H1 (cell line): ENCODE results near the gene ACTL10. TPM values are rescaled to one million over a fixed set of nuclear protein-coding genes. Genes with fewer than 3 reads are reported as not detected.

Experiments used
- CTCF ChIA-PET: fragments of 300-600 bp; sonication (Branson Sonifier 250); formaldehyde crosslinking; loops from one replicate; lab custom pipeline; 2021; ENCODE audit not compliant: partially characterized antibody; lab: Charles Lee
- POLR2A ChIA-PET: fragments of 300-600 bp; sonication (Branson Sonifier 250); formaldehyde crosslinking; loops from one replicate; lab custom pipeline; 2021; ENCODE audit warnings: inconsistent platforms; ENCODE audit not compliant: partially characterized antibody; lab: Charles Lee
- DNase-seq, 2 experiments: peaks; one replicate each; pipeline versions ENCODE4 v3.0.0 to v3.0.0-alpha.2; 2010 to 2022; ENCODE audit warnings: low spot score in 2 of 2, low read depth in 1 of 2, mixed read lengths in 1 of 2
- FAIRE-seq: peaks from 2 replicates; lab custom pipeline; 2011; peaks lifted over from hg19 to GRCh38; lab: Jason Lieb, UNC
- H2AFZ ChIP-seq: 2 replicates; pipeline ENCODE4 v1.8.1; 2012; ENCODE audit warnings: low read length, inconsistent platforms
- H2AK5ac ChIP-seq: 2 replicates; pipeline ENCODE4 v1.6.1; 2013; ENCODE audit warnings: low read depth, low read length
- H2BK120ac ChIP-seq: replicated peaks from 2 replicates; pipeline ENCODE3; 2013; ENCODE audit warnings: low read depth, low read length, inconsistent platforms
- H2BK12ac ChIP-seq: 2 replicates; pipeline ENCODE4 v1.6.1; 2013; ENCODE audit warnings: low read depth, low read length
- H2BK15ac ChIP-seq: 2 replicates; pipeline ENCODE4 v1.6.1; 2013; ENCODE audit warnings: low read length
- H2BK20ac ChIP-seq: 2 replicates; pipeline ENCODE4 v1.6.1; 2013; ENCODE audit warnings: low read length
- H2BK5ac ChIP-seq: 2 replicates; pipeline ENCODE4 v1.6.1; 2013; ENCODE audit warnings: low read depth, low read length
- H3K14ac ChIP-seq: 2 replicates; pipeline ENCODE4 v1.6.1; 2013; ENCODE audit warnings: inconsistent platforms; ENCODE audit not compliant: insufficient read length
- H3K18ac ChIP-seq: 2 replicates; pipeline ENCODE4 v1.6.1; 2013; ENCODE audit warnings: low read length; ENCODE audit errors: extremely low read depth
- H3K23ac ChIP-seq: 2 replicates; pipeline ENCODE4 v1.6.1; 2013; ENCODE audit warnings: inconsistent platforms; ENCODE audit not compliant: insufficient read length
- H3K23me2 ChIP-seq: 2 replicates; pipeline ENCODE4 v1.6.1; 2013; ENCODE audit warnings: low read depth, low read length
- H3K27ac ChIP-seq: 2 replicates; pipeline ENCODE4 v1.6.1; 2011; ENCODE audit warnings: low read depth, low read length, inconsistent platforms
- H3K27me3 ChIP-seq, 4 experiments: replicated peaks in 1 of 4; 1 replicate in 1 of 4; 2 replicates in 3 of 4; pipeline versions ENCODE4 v1.6.1 to v1.8.1; 2011 to 2013; ENCODE audit warnings: low read length in 3 of 4, mild to moderate bottlenecking in 3 of 4, inconsistent platforms in 2 of 4, mixed read lengths in 2 of 4, moderate library complexity in 1 of 4; ENCODE audit not compliant: control insufficient read depth in 3 of 4, insufficient read depth in 3 of 4; ENCODE audit errors: extremely low read depth in 1 of 4
- H3K36me3 ChIP-seq, 4 experiments: 2 replicates each; pipeline versions ENCODE4 v1.6.1 to v1.8.1; 2011 to 2013; ENCODE audit warnings: mild to moderate bottlenecking in 4 of 4, low read length in 3 of 4, moderate library complexity in 2 of 4, control low read depth in 1 of 4, inconsistent platforms in 1 of 4; ENCODE audit not compliant: insufficient read depth in 4 of 4, control insufficient read depth in 2 of 4
- H3K4ac ChIP-seq: replicated peaks from 2 replicates; pipeline ENCODE3; 2013; ENCODE audit warnings: low read length, low read depth, mixed read lengths, inconsistent platforms; ENCODE audit not compliant: insufficient read length
- H3K4me1 ChIP-seq, 4 experiments: replicated peaks in 1 of 4; 1 replicate in 1 of 4; 2 replicates in 3 of 4; pipeline versions ENCODE4 v1.6.1 to v1.8.1; 2011 to 2013; ENCODE audit warnings: low read length in 3 of 4, inconsistent platforms in 2 of 4, mixed read lengths in 1 of 4; ENCODE audit not compliant: insufficient read depth in 4 of 4, control insufficient read depth in 3 of 4
- H3K4me2 ChIP-seq, 2 experiments: 2 replicates each; pipeline versions ENCODE4 v1.6.1 to v1.8.1; 2011 to 2013; ENCODE audit warnings: low read depth in 2 of 2, low read length in 2 of 2, control low read depth in 1 of 2, inconsistent platforms in 1 of 2, mild to moderate bottlenecking in 1 of 2; ENCODE audit not compliant: insufficient read depth in 1 of 2
- H3K4me3 ChIP-seq, 4 experiments: fragments of 200-600, 300-600 bp in 1 of 4; sonication (generic), shearing (Covaris generic), sonication (Bioruptor Twin) in 1 of 4; 2 replicates each; pipeline versions ENCODE4 v1.5.1 to v1.8.1; 2011 to 2016; ENCODE audit warnings: low read length in 4 of 4, low read depth in 3 of 4, control low read depth in 2 of 4, inconsistent platforms in 2 of 4, mild to moderate bottlenecking in 2 of 4, mixed read lengths in 1 of 4, moderate library complexity in 1 of 4; ENCODE audit not compliant: insufficient read depth in 2 of 4; ENCODE audit errors: extremely low read depth in 1 of 4
- H3K56ac ChIP-seq: replicated peaks from 2 replicates; pipeline ENCODE3; 2013; ENCODE audit warnings: low read depth, mild to moderate bottlenecking, mixed read lengths, low read length, inconsistent platforms; ENCODE audit not compliant: insufficient read length
- H3K79me1 ChIP-seq: 2 replicates; pipeline ENCODE4 v1.6.1; 2013; ENCODE audit warnings: low read depth, low read length, control low read depth
- H3K79me2 ChIP-seq, 2 experiments: 2 replicates each; pipeline versions ENCODE4 v1.6.1 to v1.8.1; 2012 to 2013; ENCODE audit warnings: low read length in 2 of 2, mild to moderate bottlenecking in 2 of 2, inconsistent platforms in 1 of 2; ENCODE audit not compliant: insufficient read depth in 2 of 2, control insufficient read depth in 1 of 2
- H3K9ac ChIP-seq, 4 experiments: replicated peaks in 1 of 4; 1 replicate in 1 of 4; 2 replicates in 3 of 4; pipeline versions ENCODE4 v1.6.1 to v1.8.1; 2011 to 2013; ENCODE audit warnings: low read depth in 3 of 4, low read length in 3 of 4, control low read depth in 2 of 4, mild to moderate bottlenecking in 2 of 4, moderate library complexity in 2 of 4, inconsistent platforms in 1 of 4; ENCODE audit errors: extremely low read depth in 1 of 4
- H3K9me3 ChIP-seq, 2 experiments: 2 replicates each; pipeline versions ENCODE4 v1.6.1 to v1.8.1; 2012 to 2013; ENCODE audit warnings: mild to moderate bottlenecking in 2 of 2, moderate library complexity in 2 of 2, control low read depth in 1 of 2, inconsistent platforms in 1 of 2, low read depth in 1 of 2, low read length in 1 of 2, mixed read lengths in 1 of 2; ENCODE audit not compliant: insufficient read depth in 2 of 2
- H4K20me1 ChIP-seq, 2 experiments: replicated peaks in 1 of 2; 2 replicates each; pipeline versions ENCODE3 to v1.8.1; 2011 to 2013; ENCODE audit warnings: inconsistent platforms in 2 of 2, low read length in 2 of 2, mild to moderate bottlenecking in 1 of 2; ENCODE audit not compliant: insufficient read depth in 2 of 2, control insufficient read depth in 1 of 2
- H4K5ac ChIP-seq: 2 replicates; pipeline ENCODE4 v1.6.1; 2013; ENCODE audit warnings: low read length, low read depth, mixed read lengths, inconsistent platforms; ENCODE audit not compliant: insufficient read length
- H4K8ac ChIP-seq: 2 replicates; pipeline ENCODE4 v1.8.0; 2013; ENCODE audit warnings: mild to moderate bottlenecking, moderate library complexity, low read length, inconsistent platforms; ENCODE audit not compliant: insufficient read depth; ENCODE audit errors: extremely low read depth
- H4K91ac ChIP-seq: replicated peaks from 2 replicates; pipeline ENCODE3; 2013; ENCODE audit warnings: low read length, mixed read lengths, inconsistent platforms; ENCODE audit not compliant: insufficient read length
- BACH1 ChIP-seq: IDR thresholded peaks from 2 replicates; pipeline ENCODE4 v1.6.1; 2012; ENCODE audit warnings: low read length, improper control_type of control experiment
- TCF12 ChIP-seq: IDR thresholded peaks from 2 replicates; pipeline ENCODE4 v1.6.1; 2011; ENCODE audit warnings: low read depth, mild to moderate bottlenecking, low read length
- WGBS, 2 experiments: shearing (Covaris generic) in 1 of 2; methylation state at CpG; one replicate each; pipeline versions ENCODE4 v1.1.6 to v1.1.7; 2013 to 2015; ENCODE audit warnings: low lambda C conversion rate in 2 of 2, mixed read lengths in 2 of 2, inconsistent platforms in 1 of 2, low coverage in 1 of 2, missing lambda C conversion rate in 1 of 2; ENCODE audit not compliant: insufficient replicate concordance in 2 of 2, insufficient coverage in 1 of 2, insufficient read length in 1 of 2; ENCODE audit errors: extremely low coverage in 1 of 2, missing lambda C conversion rate in 1 of 2; 5-methylcytosine and 5-hydroxymethylcytosine counted together
- polyA plus RNA-seq, 7 experiments: library from polyadenylated mRNA; depleted of rRNA in 3 of 7; stranded (reverse) in 5 of 7; unstranded in 2 of 7; fragments of >200 nt in 5 of 7; fragments of 200-250 nt in 2 of 7; gene quantifications; 1 replicate in 5 of 7; 2 replicates in 1 of 7; 4 replicates in 1 of 7; pipeline versions ENCODE4 v1.2.1 to v1.2.3, GENCODE V29; 2011 to 2013; ENCODE audit warnings: missing spikeins in 2 of 7, mixed read lengths in 2 of 7
- total RNA-seq: library from RNA; stranded (reverse); fragmentation: NEBNext Ultra II Directional; extraction: Animal tissue kit (Norgen Biotek cat#: 25700); gene quantifications from 2 replicates; pipeline ENCODE4 v1.2.1, GENCODE V29; 2021
- TF ChIP-seq, protein P1 (sequence below): IDR thresholded peaks from 2 replicates; pipeline ENCODE4 v1.6.1; 2012; ENCODE audit warnings: low read length, inconsistent platforms

The ACTL10 gene
- total and polyA plus RNA-seq, 2 of the 8 experiments (the other 6 are each of a cell fraction or from before 2014, with no cell fraction given): 0.26 TPM; not detected in 1

DNA sequence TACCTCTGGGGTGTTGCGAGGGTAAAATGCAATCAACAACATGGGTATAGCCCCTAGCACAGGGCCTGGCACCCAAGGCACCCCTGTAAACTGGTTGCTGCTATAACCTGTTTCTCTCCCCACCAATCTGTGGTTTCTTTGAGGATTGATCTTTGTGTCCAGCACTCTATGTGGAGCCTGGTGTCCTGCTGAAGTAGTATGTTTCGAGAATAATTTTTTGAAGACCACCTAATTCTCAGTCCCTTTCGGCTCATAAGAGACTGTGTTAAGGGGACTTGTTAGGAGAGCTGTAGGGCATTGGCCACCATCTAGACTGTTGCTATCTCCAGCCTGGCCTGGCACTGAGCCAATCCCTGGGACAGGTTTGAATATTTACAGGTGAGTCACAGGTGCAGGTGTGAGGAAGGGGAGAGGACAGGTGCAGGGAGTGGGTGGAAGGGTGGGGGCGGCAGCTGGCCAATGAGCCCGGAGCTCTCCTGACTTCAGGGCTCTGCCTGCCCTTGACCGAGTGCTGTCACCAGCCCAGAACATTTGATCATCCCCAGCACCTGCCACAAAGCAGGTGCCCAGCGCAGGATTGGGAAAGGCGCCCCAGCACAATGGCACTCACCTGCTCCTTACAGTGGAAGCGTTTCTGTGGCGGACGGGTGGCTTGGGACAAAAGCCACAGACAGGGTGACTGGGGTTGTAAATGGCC lies 12.7 kb upstream of the ACTL10 start:
- no peak for DNase-seq

More for the DNA sequence above, 12.7 kb upstream of the ACTL10 start:
- no peak overlapping the region for H3K14ac ChIP-seq
- no peaks in the 10 kb centered on the region for H3K9me3 ChIP-seq
- no peak for FAIRE-seq
- peaks cover 0 to 11% (median 1%) of the 10 kb centered on the region in 4 experiments; a peak in 4 of 7 replicates for H3K4me1 ChIP-seq
- H3K18ac ChIP-seq: no peak overlapping the region
- no peak overlapping the region for H3K23ac ChIP-seq
- H3K23me2 ChIP-seq: no peaks in the 10 kb centered on the region
- no peak overlapping the region for H4K91ac ChIP-seq
- ChIA-PET CTCF (interaction anchor here (0.7 to 4.5 kb wide), 36 partner anchors 10 to 442 kb away, joined by 3 to 38 read pairs (median 4); partner anchors contain the start of genes ACTL10, C20orf144 and CDK5RAP1), POLR2A (interaction anchor here (0.6 to 4.7 kb wide), 9 partner anchors 12 to 253 kb away, joined by 3 to 63 read pairs (median 5); partner anchors contain the start of genes ACTL10, CDK5RAP1 and SNTA1)
- H3K36me3 ChIP-seq: peaks cover 0 to 4% (median 0%) of the 10 kb centered on the region in 4 experiments; a peak in 1 of 8 replicates
- no peak overlapping the region for H3K4me3 ChIP-seq
- no peak overlapping the region for H2BK120ac ChIP-seq
- no peak overlapping the region for H4K5ac ChIP-seq
- no peaks in the 10 kb centered on the region for H3K27me3 ChIP-seq
- TF ChIP-seq, protein P1, sequence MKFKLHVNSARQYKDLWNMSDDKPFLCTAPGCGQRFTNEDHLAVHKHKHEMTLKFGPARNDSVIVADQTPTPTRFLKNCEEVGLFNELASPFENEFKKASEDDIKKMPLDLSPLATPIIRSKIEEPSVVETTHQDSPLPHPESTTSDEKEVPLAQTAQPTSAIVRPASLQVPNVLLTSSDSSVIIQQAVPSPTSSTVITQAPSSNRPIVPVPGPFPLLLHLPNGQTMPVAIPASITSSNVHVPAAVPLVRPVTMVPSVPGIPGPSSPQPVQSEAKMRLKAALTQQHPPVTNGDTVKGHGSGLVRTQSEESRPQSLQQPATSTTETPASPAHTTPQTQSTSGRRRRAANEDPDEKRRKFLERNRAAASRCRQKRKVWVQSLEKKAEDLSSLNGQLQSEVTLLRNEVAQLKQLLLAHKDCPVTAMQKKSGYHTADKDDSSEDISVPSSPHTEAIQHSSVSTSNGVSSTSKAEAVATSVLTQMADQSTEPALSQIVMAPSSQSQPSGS: 0 out of 2 replicates have a peak, but pooled peaks have one; percentile 7
- TF ChIP-seq BACH1 (no peak), TCF12 (peak; percentile 71; the same call in 1 of the 2 replicates)
- no peak overlapping the region; a peak in 2 of 7 replicates for H3K9ac ChIP-seq
- H3K79me1 ChIP-seq: no peaks in the 10 kb centered on the region
- peaks cover 0 to 2% of the 10 kb centered on the region in 2 experiments for H4K20me1 ChIP-seq
- H3K27ac ChIP-seq: no peak overlapping the region
- H2BK5ac ChIP-seq: no peak overlapping the region
- H2BK12ac ChIP-seq: no peak overlapping the region
- no peak overlapping the region for H2BK20ac ChIP-seq
- no peaks in the 10 kb centered on the region for H3K79me2 ChIP-seq
- H4K8ac ChIP-seq: 0 out of 2 replicates have a peak overlapping the region, but pooled peaks have one; percentile 12
- no peak overlapping the region for H3K4ac ChIP-seq
- no peak overlapping the region for H2BK15ac ChIP-seq
- no peak overlapping the region for H2AFZ ChIP-seq
- 93% methylated on average over 10 of the region's 11 CpGs; no CpG with 5 or more reads in 1 of the 2 experiments for WGBS, 2 experiments
- H3K4me2 ChIP-seq: no peak overlapping the region
- no peak overlapping the region for H3K56ac ChIP-seq
- no peak overlapping the region for H2AK5ac ChIP-seq
